ENCODE data around the gene HSPA4L. TPM values are rescaled to one million over a fixed set of nuclear protein-coding genes. Genes with fewer than 3 reads are reported as not detected.

Gene HSPA4L
- total RNA-seq, 2 experiments from 2014 or later = 0.02 to 0.27 TPM

DNA sequence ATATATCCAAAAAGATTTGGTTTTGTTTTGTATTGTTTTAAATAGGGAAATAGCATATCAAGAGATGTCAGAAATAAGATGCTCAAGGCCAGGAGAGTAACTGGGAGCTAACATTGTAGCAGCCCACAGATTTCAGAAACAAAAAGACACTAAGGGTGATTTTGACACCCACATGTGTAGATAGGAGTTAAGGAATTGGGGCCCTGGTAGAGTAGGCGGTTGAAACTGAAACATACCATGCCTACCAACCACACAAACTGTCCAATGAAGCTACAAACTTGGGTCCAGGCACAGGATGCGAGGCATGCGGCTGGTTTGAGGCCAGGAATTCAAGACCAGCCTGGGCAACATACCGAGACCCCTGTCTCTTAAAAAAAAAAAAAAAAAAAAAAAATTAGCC is 6.3 kb upstream of the HSPA4L start:
- H3K4me3 Mint-ChIP-seq = no peak overlapping the region
- ChIA-PET CTCF (interaction anchor here (0.9 kb wide), 1 partner anchor 10 kb away, joined by 3 read pairs; no protein-coding TSS in a partner anchor), POLR2A (no interaction called here)
- no peaks in the 10 kb centered on the region for H3K9me3 Mint-ChIP-seq
- no peaks in the 10 kb centered on the region for H3K4me1 Mint-ChIP-seq
- no peaks in the 10 kb centered on the region for H3K36me3 Mint-ChIP-seq (ENCODE audit: low read depth)
- H3K27ac Mint-ChIP-seq = no peak overlapping the region
- no peak for DNase-seq
- H3K27me3 Mint-ChIP-seq = peaks cover 59% of the 10 kb centered on the region

DNA sequence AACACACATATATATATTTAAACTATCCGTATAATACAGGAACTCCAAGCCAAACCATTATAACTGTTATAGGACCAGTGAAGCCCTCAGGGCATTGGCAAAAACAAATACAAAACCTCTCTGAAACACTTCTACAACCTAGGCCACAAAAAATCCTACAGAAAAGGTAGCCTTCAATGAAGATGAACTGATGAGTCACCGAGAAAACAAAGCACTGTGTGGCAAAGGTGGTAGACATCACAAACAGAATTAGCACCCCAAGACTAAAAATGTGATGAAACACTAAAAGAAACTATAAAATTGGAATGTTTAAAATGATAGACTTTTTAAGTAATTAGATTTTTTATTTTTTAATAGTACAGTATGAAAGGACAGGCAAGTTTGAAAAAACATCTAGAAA is 5.5 kb upstream of the HSPA4L start:
- H3K27me3 Mint-ChIP-seq = peaks cover 62% of the 10 kb centered on the region
- ChIA-PET POLR2A (no interaction called here), CTCF (interaction anchor here (0.9 kb wide), 1 partner anchor 11 kb away, joined by 3 read pairs; no protein-coding TSS in a partner anchor)
- peaks cover 6% of the 10 kb centered on the region for H3K4me1 Mint-ChIP-seq
- H3K4me3 Mint-ChIP-seq = no peak overlapping the region
- no peaks in the 10 kb centered on the region for H3K36me3 Mint-ChIP-seq (ENCODE audit: low read depth)
- no peaks in the 10 kb centered on the region for H3K9me3 Mint-ChIP-seq
- no peak overlapping the region for H3K27ac Mint-ChIP-seq
- no peak for DNase-seq

DNA sequence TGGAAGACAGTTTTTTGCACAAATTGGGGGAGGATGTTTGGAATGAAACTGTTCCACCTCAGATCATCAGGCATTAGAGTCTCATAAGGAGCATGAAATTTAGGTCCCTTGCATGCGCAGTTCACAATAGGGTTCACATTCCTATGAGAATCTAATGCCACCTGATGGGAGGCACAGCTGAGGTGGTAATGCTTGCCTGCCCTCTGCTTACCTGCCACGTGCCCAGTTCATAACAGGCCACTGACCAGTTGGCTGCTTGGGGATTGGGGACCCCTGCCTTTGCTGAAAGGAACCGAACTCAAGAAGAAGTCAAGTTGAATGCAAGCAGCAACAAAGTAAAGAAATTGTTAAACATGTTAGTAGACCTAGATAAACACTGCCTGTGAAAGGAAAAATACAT is 4.6 kb upstream of the HSPA4L start:
- no peaks in the 10 kb centered on the region for H3K9me3 Mint-ChIP-seq
- POLR2A ChIA-PET = no interaction called here

DNA sequence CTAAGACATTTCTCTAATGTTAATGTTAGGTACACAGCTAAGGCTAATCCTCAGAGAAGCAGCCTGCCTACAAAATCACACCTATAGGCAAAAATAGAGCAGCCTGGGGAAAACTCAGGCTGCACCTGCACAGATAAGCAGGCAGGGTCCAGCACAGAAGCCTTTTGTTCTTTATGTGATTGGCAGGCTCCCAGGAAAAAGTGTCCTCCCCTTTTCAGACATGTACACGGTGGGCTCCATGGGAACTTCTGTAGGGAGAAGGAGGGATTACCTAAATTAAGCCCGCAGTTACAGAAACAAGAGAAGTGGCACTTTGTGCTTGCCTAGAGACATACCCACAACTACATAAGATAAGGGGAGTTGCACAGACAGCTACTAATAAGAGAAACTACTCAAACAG is 4.0 kb upstream of the HSPA4L start:
- Mint-ChIP-seq H3K27me3 (peaks cover 65% of the 10 kb centered on the region), H3K27ac (no peak overlapping the region)

More for the DNA sequence above, 4.6 kb upstream of the HSPA4L start:
- no peak overlapping the region for H3K27ac Mint-ChIP-seq
- peaks cover 62% of the 10 kb centered on the region for H3K27me3 Mint-ChIP-seq
- H3K36me3 Mint-ChIP-seq (ENCODE audit: low read depth) = no peaks in the 10 kb centered on the region
- DNase-seq = no peak
- H3K4me3 Mint-ChIP-seq = no peak overlapping the region
- CTCF ChIA-PET = no interaction called here
- peaks cover 9% of the 10 kb centered on the region for H3K4me1 Mint-ChIP-seq

DNA sequence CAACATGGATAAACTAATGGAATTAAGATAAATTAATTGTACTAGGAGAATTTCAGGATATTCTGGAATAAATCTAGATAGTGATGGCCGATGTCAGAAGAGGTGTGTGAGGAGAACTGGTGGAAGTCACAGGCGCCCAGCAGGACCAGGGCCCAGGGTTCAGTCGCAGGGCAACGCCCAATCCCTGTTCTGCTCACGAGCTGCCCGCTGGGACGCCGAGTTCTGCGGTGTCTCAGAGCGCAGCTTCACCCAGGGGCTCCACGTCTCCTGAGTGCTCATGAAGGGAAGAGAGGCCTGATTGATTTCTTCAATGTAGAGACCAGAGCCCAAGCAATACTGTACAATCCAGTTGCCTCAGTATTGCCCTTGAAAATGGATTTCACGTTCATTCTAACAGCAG is 1.5 kb upstream of the HSPA4L start:
- H3K36me3 Mint-ChIP-seq (ENCODE audit: low read depth) = no peaks in the 10 kb centered on the region

More for the DNA sequence above, 4.0 kb upstream of the HSPA4L start:
- Mint-ChIP-seq H3K9me3 (no peaks in the 10 kb centered on the region), H3K4me1 (peaks cover 15% of the 10 kb centered on the region), H3K36me3 (ENCODE audit: low read depth) (no peaks in the 10 kb centered on the region), H3K4me3 (no peak overlapping the region)
- no peak for DNase-seq
- POLR2A ChIA-PET = no interaction called here
- CTCF ChIA-PET = no interaction called here

DNA sequence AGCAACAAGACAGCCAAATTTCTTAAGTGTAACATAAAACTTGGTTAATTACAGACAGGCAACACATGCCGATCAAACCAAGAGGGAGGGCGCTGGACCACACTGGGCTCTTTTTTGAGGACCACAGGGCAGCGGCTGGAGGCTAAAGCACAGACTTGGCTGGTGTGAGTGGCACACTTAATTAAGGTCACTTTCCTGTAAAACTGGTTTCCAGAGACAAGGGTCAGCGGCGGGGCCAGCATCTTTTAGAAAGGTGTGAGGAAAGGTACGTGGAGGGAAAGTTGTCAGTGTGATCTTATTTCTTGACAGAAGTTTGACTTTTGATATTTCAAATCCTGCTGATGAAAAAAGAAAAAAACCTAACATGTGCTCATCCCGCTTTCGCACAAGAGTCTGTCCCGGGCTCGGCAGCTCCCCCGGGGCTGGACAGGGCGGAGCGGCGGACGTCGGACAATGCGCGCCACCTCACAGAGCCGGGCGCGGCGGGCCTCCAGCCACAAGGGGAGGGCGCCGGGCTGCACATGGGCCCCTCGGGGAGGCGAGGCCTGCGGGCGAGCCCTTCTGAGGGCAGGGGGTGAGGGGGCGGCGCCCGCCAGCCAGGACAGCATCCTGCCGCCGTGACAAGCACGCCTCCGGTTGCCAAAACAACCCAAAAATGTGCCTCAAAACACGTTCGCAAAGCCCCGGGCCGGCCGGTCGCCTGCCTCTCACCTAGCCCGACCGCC is 660 bp upstream of the HSPA4L start:
- Mint-ChIP-seq H3K4me1 (peaks cover 19% of the 10 kb centered on the region), H3K4me3 (peak overlapping the region; percentile 78), H3K27me3 (peaks cover 76% of the 10 kb centered on the region), H3K27ac (peak overlapping the region; percentile 74), H3K36me3 (ENCODE audit: low read depth) (no peaks in the 10 kb centered on the region), H3K9me3 (no peaks in the 10 kb centered on the region)
- POLR2A ChIA-PET = no interaction called here
- DNase-seq = peak; percentile 28
- CTCF ChIA-PET = no interaction called here

More for the DNA sequence above, 1.5 kb upstream of the HSPA4L start:
- Mint-ChIP-seq H3K27me3 (peaks cover 79% of the 10 kb centered on the region), H3K4me1 (peaks cover 19% of the 10 kb centered on the region), H3K9me3 (no peaks in the 10 kb centered on the region), H3K27ac (no peak overlapping the region), H3K4me3 (no peak overlapping the region)
- ChIA-PET CTCF (no interaction called here), POLR2A (no interaction called here)
- no peak for DNase-seq

DNA sequence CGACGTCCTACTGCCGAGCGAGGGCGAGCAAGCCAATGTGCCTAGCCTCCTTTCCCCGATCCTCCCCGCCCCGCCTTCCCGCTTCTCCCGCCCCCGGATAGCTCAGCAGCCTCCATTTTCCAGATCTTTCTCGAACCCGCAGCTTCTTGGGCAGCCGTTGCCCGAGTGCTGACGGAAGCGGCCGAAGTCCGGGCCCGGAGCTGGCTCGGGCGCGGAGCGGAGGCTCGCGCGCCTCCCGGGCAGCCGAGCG is 172 bp upstream of the HSPA4L start:
- H3K9me3 Mint-ChIP-seq = no peaks in the 10 kb centered on the region
- no peak for DNase-seq
- H3K27me3 Mint-ChIP-seq = peaks cover 72% of the 10 kb centered on the region
- H3K4me3 Mint-ChIP-seq = peak overlapping the region; percentile 78
- peaks cover 19% of the 10 kb centered on the region for H3K4me1 Mint-ChIP-seq
- CTCF ChIA-PET = no interaction called here
- peak overlapping the region; percentile 74 for H3K27ac Mint-ChIP-seq
- H3K36me3 Mint-ChIP-seq (ENCODE audit: low read depth) = no peaks in the 10 kb centered on the region
- POLR2A ChIA-PET = no interaction called here

DNA sequence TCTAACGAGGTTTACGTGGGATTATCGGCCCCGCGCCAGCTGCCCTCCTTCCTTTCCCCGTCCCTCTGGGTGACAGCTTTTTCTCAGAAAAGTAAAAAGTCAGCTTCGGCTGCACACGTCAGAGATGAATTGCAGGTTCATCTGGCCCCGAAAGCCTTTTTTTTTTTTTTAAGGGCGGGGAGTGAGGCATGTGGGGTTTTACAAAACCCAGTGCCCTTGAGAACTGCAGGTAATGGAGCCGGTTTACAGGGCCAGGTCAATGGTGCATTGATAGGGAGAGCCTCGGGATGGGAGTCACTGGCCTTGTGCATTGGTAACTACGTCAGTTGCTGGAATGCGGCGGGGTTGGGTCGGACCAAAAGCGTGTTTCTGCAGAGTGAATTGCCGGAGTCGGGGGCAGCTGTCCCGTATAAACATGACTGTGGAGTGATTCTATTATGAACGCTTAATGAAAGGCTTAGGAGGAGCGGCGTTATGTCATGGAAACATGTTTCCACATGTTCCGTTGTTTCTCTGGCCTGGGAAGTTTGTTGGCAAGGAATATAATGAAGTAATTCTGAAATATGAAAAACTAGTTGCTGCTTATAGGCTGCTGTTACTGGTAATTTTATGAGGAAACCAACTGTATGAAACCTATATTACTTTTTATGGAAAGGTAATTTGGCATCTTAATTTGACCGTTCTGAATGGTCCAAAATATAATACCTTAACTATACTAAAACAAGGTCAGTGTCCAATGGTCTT is 1.1 kb downstream of the HSPA4L start:
- ChIA-PET CTCF (interaction anchor here (0.6 kb wide), 2 partner anchors 182 to 322 kb away, joined by 3 to 5 read pairs; no protein-coding TSS in a partner anchor), POLR2A (no interaction called here)
- Mint-ChIP-seq H3K4me1 (peaks cover 19% of the 10 kb centered on the region), H3K4me3 (peak overlapping the region; percentile 78), H3K27me3 (peaks cover 62% of the 10 kb centered on the region), H3K9me3 (no peaks in the 10 kb centered on the region), H3K27ac (no peak overlapping the region), H3K36me3 (ENCODE audit: low read depth) (no peaks in the 10 kb centered on the region)
- no peak for DNase-seq

DNA sequence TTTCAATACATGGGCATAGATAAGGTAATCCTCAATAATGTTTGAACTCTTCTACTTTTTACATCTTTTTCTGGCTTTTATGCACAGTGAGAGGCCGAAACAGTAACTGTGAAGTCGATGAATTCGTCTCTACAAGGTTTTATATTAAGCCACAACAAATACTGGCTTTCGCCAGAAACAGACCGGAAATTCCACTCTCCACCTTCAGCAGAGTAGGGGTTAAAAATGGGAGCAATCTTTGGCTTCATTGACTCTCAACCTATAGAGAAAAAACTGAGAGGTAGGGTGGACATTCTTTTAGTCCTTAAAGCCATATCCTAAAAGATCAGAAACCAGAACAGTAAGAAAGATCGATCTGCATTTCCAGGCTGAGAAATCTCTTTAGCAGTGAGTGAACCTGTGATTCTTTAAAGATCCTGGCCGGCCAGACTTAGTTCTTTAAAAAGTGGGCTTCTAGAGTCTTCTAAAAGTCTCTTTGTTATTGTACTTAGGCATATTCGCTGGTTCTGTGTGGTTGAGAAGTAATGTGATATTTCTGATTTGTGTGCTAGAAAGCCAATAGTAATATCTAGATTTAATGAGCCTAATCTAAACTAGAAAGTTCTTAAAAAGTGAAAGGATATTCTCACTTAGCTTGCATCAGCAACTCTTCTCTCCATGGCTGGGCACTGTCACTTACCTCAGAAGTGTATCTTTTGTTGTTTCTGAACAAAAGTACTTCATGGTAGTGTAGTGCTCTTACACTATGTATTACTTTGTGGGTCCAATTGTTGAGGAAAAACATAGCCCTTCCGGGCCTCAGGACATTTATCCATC is 2.0 kb downstream of the HSPA4L start:
- Mint-ChIP-seq H3K36me3 (ENCODE audit: low read depth) (no peaks in the 10 kb centered on the region), H3K4me3 (no peak overlapping the region), H3K4me1 (peaks cover 19% of the 10 kb centered on the region), H3K27me3 (peaks cover 62% of the 10 kb centered on the region), H3K9me3 (no peaks in the 10 kb centered on the region), H3K27ac (no peak overlapping the region)
- POLR2A ChIA-PET = no interaction called here
- no peak for DNase-seq
- CTCF ChIA-PET = no interaction called here

DNA sequence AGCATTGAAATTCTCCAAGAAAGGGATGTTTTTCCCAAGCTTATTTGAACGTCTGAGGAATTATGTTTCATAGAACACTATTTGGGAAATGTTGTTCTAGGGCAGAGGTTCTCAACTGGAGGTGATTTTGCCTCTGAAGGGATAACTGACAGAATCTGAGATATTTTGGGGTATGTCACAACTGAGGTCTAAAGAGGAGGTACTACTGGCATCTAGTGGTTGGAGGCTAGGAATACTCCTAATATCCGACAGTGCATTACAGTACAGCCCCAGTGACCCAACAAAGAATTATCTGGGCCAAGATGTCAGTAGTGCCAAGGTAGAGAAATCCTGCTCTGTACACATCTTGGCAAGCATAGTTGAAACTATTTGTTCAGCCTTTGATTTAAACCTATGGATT is 6.4 kb downstream of the HSPA4L start:
- ChIA-PET POLR2A (no interaction called here), CTCF (no interaction called here)
- Mint-ChIP-seq H3K9me3 (no peaks in the 10 kb centered on the region), H3K27me3 (peaks cover 48% of the 10 kb centered on the region), H3K4me1 (no peaks in the 10 kb centered on the region), H3K36me3 (ENCODE audit: low read depth) (no peaks in the 10 kb centered on the region), H3K27ac (no peak overlapping the region), H3K4me3 (no peak overlapping the region)
- no peak for DNase-seq

DNA sequence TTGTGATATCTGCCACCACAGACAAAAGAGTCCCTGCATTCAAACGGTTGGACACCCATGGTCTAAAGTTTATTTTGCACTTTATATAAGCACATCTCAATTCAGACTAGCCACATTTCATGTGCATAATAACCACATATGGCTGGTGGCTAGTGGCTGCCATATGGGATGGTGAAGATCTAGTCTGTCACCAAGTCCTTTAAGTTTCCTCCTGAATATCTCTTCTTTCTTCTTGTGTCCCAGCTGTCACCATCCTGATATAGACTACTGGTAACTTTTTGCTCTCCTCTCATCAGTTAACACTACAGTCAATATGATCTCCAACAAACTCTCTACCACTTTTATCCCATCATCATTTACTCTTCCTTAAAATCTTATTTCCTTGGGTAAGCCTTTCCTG is 9.3 kb downstream of the HSPA4L start:
- POLR2A ChIA-PET = no interaction called here
- CTCF ChIA-PET = no interaction called here
- DNase-seq = no peak
- no peaks in the 10 kb centered on the region for H3K4me1 Mint-ChIP-seq
- no peak overlapping the region for H3K4me3 Mint-ChIP-seq
- H3K27ac Mint-ChIP-seq = no peak overlapping the region
- peaks cover 48% of the 10 kb centered on the region for H3K27me3 Mint-ChIP-seq
- no peaks in the 10 kb centered on the region for H3K36me3 Mint-ChIP-seq (ENCODE audit: low read depth)
- H3K9me3 Mint-ChIP-seq = no peaks in the 10 kb centered on the region

DNA sequence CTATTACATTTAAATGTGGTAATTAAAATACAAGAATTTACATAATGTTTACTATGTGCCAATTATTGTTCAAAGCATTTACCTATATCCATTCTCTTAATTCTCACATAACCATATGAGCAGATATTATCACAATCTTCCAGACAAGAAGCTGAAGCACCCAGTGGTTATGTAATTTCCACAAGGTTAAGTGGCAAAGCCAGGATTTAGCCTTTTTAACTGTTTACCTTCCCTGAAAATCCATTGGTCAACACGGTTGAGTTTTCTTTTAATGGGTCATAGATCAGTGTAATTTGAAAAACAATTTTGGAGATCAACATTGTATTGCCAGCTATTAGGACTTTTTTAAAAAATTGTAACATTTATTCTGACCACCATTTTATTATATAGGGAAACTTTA is 11.4 kb downstream of the HSPA4L start:
- H3K4me1 Mint-ChIP-seq = no peaks in the 10 kb centered on the region
- no peaks in the 10 kb centered on the region for H3K9me3 Mint-ChIP-seq
- no peak overlapping the region for H3K27ac Mint-ChIP-seq
- no peak for DNase-seq
- POLR2A ChIA-PET = no interaction called here
- no peak overlapping the region for H3K4me3 Mint-ChIP-seq
- CTCF ChIA-PET = no interaction called here
- no peaks in the 10 kb centered on the region for H3K36me3 Mint-ChIP-seq (ENCODE audit: low read depth)
- peaks cover 48% of the 10 kb centered on the region for H3K27me3 Mint-ChIP-seq

DNA sequence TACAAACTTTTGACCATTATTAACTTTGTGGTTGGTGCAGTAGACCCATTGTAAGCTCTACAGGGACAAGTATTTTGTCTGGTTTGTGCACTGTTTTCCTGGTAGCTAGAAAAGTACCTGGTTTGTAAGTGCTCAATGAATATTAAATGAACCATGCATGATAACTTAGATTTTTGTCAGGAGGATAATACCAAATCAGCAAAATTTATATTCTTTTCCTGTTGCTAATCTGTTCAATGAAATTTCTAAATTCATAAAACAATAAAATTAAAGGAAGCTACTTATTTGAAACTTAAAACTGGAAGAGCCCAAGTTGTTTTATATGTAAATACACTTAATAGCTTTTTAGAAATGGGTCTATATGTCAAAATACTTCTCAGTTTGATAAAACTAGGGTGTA is 17.6 kb downstream of the HSPA4L start:
- Mint-ChIP-seq H3K4me3 (no peak overlapping the region), H3K27ac (no peak overlapping the region), H3K27me3 (peaks cover 23% of the 10 kb centered on the region), H3K36me3 (ENCODE audit: low read depth) (no peaks in the 10 kb centered on the region), H3K9me3 (no peaks in the 10 kb centered on the region), H3K4me1 (no peaks in the 10 kb centered on the region)
- CTCF ChIA-PET = no interaction called here
- POLR2A ChIA-PET = no interaction called here
- no peak for DNase-seq

All from activated CD4-positive, alpha-beta T cell treated with anti-CD3 and anti-CD28 coated beads, Interleukin-2, amount 10 ng/mL, durations not matched to agents 7 days and 5 days (primary cell).